ENCODE data around the gene KLHL2.
"Not testable (repeated sequence)": the region's sequence is repeated elsewhere in the genome, so short reads cannot be mapped to it uniquely, and the experiment has no call there.

The KLHL2 gene

DNA sequence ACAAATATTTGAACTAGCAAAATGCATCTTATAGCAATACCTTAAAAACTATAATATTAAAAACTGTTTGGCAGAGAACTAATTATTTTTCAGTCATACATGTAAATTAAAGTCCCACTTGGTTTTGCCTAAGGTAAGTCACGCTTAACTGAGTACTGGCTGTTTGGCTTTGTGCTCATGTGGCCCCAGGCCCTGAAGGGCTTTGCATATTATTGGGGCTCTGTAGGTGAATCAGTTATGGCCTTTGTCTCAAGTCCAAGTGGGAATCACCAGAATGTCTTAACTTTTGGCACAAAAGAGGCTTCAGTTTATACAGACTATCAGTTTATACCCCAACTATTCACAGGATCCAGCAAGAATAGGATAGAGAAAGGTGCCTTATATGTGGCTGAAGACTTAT, 29.5 kb downstream of the KLHL2 start:
- not testable (repeated sequence) for DNase-seq

- not testable (repeated sequence) for DNase-seq
Measured at GRCh38 chr4:165238041-165238640, 30.8 kb downstream of the KLHL2 start.

DNA sequence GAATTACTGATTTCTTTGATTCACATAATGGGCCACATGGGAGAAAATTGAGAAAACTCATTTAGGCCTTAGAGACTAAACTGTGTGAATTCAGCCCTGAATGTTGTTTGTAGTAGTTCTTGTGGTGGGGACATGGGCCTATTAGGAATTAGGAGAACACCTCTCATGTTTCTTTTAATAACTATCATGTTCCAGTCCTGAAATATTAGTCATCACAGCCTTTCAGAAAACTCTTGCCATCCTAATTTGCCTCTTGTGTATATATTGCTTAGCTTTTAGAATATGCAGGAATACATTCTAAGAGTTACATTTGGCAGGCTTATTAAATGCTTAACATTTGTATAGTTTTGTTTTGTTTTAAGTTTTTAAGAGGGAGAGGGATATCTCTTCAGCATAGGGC, 33.4 kb downstream of the KLHL2 start:
- not testable (repeated sequence) for DNase-seq

DNA sequence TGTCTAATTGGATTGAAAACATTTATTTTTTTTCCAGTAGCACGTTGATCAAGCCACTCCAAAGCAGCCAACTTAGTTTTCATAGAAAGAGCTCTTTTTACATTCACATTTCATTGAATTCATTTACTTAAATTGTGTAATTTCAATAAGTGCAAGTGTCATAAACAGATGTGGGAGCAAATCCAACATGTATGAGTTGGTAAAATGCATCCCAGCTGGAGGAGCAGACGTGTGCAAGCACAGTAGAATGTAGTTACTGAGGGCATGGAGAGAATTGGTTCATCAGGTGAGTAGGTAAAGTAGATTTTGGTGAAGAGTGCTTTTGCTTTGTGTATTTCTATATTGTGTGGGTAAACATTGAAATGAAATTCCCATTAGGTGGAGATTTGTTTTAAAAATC, 36.8 kb downstream of the KLHL2 start:
- not testable (repeated sequence) for DNase-seq

GRCh38 chr4:165244587-165245186, 37.3 kb downstream of the KLHL2 start:
- not testable (repeated sequence) for DNase-seq

DNA sequence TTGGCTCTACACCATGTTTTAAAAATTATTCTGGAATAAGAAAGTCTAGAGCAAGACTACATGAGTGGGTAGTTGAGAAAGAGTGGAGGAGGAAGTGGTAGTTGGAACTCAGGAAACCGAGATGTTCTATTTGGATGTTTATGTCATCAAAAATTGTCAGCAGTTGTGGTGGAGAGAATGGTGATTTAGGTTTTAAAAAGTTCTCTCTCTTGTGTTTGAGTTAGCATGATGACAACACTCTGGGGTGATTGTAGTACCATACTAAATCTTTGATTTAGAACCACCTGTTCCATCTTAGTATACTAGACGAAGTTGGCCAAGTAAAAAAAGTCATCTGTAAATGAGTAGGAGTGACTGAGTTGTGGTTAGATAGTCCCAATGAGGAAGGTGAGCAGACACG, 40.7 kb downstream of the KLHL2 start:
- DNase-seq, result no peak

DNA sequence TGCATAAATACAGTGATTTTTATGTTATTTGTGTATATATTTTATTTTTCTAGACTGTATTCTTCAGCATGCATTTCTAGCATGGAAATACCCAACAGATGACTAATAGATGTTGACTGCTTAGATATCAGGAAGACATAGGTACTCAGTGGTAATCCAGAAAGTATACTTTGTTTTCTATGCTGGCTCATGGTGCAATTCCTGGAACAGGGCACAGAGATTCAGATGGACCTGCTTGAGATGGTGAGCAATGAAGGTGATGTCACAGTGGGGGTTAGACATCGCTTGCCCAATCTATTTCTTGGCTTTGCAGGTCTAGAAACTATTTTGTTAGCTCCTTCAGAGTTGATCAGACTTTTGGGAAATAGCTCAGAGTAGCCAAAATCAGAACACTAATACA, 41.5 kb downstream of the KLHL2 start:
- DNase-seq, result not testable (repeated sequence)

DNA sequence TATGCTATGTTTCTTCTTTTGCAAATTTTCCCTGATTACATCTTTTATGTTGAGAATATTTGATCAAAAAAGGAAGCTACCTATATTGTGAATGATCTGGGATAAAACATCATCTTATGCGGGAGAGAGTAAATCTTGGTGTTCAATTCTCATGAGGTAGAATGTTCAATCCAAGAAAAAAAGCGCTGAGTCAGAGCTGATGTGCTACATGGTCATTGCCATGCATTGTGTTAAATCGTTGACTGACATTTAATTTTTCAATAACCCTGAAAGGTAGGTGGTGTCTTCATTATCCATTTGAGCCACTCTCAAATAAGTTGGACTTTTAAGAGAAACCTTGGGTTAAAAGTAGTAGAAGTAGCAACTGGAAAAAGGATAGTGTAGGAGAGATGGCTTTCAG, 47.4 kb downstream of the KLHL2 start:
- DNase-seq, result not testable (repeated sequence)

- not testable (repeated sequence) for DNase-seq
Measured at GRCh38 chr4:165255439-165255838, 48.1 kb downstream of the KLHL2 start.

GRCh38 chr4:165256074-165256659, 48.8 kb downstream of the KLHL2 start:
- not testable (repeated sequence) for DNase-seq

- DNase-seq, result not testable (repeated sequence)
Measured at GRCh38 chr4:165259776-165260175, 52.4 kb downstream of the KLHL2 start.

GRCh38 chr4:165262306-165262705, 54.9 kb downstream of the KLHL2 start:
- DNase-seq, result not testable (repeated sequence)

DNA sequence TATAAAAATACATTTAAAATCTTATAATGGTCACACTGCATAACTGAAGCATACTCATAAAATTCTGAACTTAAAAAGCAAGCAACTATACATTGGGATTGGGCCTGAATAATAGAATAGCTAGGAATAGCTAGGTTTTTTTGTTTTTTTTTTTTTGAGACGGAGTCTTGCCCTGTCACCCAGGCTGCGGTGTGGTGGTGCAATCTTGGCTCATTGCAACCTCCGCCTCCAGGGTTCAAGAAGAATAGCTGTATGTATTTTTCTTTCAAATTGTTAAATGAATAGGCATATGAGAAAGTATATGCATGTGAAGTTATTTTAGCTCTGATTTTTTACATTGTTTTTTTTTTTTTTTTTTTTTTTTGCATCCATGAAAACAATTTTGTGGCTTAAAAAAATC, 56.1 kb downstream of the KLHL2 start:
- not testable (repeated sequence) for DNase-seq

- DNase-seq, result not testable (repeated sequence)
Measured at GRCh38 chr4:165269931-165270330, 62.6 kb downstream of the KLHL2 start.

GRCh38 chr4:165273443-165273842, 66.1 kb downstream of the KLHL2 start:
- DNase-seq, result not testable (repeated sequence)

DNA sequence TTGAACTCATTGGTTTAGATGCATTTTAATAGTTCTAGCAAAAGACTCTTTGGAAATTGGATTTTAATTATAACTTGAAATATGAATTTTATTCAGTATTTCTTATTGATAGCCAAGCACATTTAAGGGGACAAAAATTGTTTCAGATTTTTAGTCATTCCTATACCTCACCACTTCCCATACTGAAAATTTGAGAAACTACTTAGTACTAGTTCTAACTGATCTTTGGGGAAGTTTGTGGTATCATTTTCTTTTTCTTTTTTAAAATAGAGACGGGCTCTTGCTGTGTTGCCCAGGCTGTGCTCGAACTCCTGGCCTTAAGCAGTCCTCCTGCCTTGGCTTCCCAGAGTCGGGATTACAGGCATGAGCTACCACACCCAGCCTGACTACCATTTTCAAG, 68.0 kb downstream of the KLHL2 start:
- not testable (repeated sequence) for DNase-seq

DNA sequence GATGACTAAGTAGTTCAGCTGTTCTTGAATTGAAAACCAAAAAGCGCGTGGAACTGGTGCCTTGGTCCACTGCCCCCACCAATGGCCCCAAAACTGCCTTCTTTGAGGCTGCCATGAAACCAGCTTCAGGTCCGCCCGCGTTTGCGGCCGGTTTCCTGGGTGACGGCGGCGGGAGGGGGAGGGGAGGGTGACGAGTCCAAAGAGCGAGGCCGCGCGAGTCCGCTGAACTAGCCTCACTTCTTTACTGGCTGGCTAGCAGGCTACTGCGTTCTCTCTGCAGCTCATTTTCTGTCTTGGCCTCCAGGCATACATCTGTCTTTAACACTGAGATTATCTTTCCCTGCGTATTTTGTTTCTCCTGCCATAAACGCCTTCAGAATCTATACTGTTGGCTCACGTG, 72.2 kb downstream of the KLHL2 start:
- DNase-seq, result not testable (repeated sequence)

DNA sequence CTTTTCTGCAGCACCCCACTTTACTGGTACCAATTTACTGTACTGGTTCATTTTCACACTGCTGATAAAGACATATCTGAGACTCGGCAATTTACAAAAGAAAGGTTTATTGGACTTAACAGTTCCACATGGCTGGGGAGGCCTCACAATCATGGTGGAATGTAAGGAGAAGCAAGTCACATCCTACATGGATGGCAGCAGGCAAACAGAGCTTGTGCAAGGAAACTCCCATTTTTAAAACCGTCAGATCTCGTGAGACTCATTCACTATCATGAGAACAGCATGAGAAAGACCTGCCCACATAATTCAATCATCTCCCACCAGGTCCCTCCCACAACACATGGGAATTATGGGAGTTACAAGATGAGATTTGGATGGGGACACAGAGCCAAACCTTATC, 77.3 kb downstream of the KLHL2 start:
- DNase-seq, result not testable (repeated sequence)

DNA sequence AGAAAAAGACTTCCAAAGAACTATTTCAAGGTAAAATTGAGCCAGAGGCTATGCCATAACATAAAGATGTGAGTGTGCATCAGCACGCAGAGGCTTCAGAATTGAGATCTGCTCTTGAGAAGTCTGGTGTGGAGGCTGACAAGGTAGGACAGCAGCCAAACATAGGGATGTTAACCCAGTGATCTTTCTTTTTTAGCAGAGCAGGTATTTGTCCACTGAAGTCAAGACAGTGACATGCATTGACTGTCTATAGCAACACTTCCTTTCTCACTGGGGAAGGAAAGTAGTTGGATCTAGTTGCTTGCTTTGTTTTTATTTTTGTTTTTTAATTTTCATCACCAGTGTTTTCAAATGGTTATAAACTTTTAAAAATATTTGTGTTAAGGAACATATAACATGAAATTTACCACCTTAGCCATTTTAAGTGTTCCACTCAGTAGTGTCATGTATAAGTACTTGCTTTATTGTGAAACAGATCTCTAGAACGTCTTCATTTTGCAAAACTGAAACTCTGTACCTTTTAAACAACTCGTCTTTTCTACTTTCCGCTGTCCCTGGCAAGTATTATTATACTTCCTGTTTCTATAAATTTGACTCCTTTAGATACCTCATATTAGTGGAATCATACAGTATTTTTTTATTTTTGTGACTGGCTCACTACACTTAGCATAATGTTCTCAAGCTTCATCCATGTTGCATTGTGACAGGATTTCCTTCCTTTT, 79.4 kb downstream of the KLHL2 start:
- DNase-seq, result not testable (repeated sequence)

DNA sequence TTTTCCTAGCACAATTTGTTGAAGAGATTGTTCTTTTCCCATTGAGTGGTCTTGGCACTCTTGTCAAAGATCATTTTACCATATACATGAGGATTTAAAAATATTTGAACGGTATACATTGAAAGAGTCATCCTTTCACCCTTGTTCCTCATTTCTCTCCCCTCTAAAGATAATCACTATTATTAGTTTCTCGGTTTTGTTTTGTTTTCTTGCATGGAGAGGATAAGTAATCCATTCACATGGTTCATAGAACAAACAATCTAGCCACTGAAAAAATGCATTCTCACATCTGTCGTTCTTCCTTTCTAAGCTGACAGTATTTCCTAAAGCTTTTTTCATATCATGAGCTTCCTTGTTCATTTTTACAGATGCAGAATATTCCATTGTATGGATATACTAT, 80.9 kb downstream of the KLHL2 start:
- no peak for DNase-seq

DNA sequence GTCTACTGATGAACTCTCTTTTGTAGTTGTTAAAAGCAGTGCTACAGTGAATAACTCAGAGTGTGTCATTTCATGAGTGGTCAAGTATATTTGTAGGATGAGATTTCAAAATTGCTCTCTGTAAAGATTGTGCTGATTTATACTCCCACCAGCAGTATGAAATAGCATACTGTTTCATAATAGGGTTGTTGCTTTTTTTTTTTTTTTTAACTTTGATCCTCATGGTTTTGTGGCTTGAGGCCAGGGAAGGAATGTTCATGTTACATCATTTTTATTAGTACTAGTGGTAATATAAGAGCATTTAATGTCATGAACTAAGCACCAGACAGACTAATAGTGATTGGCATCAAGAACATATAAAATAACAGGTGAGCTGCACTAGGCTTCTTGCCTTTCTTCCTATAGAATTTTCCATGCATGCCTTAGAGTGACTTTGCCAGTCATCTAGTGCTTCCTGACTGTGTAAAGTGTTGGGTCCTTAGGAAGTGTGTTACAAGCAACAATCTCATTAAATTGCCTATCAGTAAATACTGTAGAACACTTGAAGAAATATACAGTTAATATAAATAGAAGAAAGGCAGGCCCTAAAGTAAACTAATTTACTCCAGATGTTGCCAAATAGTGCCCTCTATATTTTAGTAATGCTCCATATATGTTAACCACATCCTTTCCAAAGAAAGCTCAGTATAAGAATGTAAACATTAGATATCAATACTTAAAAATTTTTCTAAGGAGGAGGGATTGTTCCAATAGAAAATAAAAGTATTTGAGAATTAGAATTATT, 81.5 kb downstream of the KLHL2 start:
- no peak for DNase-seq

- DNase-seq, result no peak
Measured at GRCh38 chr4:165289423-165289785, 82.0 kb downstream of the KLHL2 start.

GRCh38 chr4:165293061-165293460, 85.7 kb downstream of the KLHL2 start:
- no peak for DNase-seq
